ENCODE results near the gene PRKCE. TPM values are rescaled to one million over a fixed set of nuclear protein-coding genes. Genes with fewer than 3 reads are reported as not detected.

Gene PRKCE
- total and polyA plus RNA-seq, 2 donors (not counting 3 experiments of a cell fraction or from before 2014, with no cell fraction given), result 27.9 to 33.9 TPM

GRCh38 chr2:45919160-45919650 lies 267.7 kb downstream of the PRKCE start:
- FAIRE-seq, result peak; percentile 82

More at GRCh38 chr2:45919160-45919650, 267.7 kb downstream of the PRKCE start:
- Histone ChIP-seq H3K9ac (replicated peaks; ENCODE audit: extremely low read depth, insufficient read depth, low read length) (no peak overlapping the region), H3K36me3 (ENCODE audit: control insufficient read depth in 2 of 2, extremely low read depth in 1 of 2, insufficient read depth in 2 of 2, low read length in 2 of 2) (no peaks in the 10 kb centered on the region), H3K4me2 (ENCODE audit: insufficient read depth, low read length) (no peak overlapping the region), H3K9me3 (replicated peaks; ENCODE audit: control insufficient read depth, insufficient read depth, low read length) (no peaks in the 10 kb centered on the region), H3K9me1 (replicated peaks; ENCODE audit: control insufficient read depth, extremely low read depth, insufficient read depth, low read length) (no peaks in the 10 kb centered on the region), H3K4me3 (replicated peaks in 1 of 3; ENCODE audit: insufficient read depth in 1 of 3, low read depth in 1 of 3, low read length in 3 of 3) (no peak overlapping the region), H3K4me1 (ENCODE audit: control insufficient read depth, extremely low read depth, insufficient read depth, low read length) (peaks cover 5% of the 10 kb centered on the region), H3K79me2 (ENCODE audit: control insufficient read depth, insufficient read depth, low read length) (no peaks in the 10 kb centered on the region), H3K27me3 (ENCODE audit: control insufficient read depth in 2 of 2, insufficient read depth in 2 of 2, low read length in 2 of 2) (no peaks in the 10 kb centered on the region), H2AFZ (ENCODE audit: low read depth, low read length) (no peak overlapping the region), H3K27ac (ENCODE audit: insufficient read depth, low read depth, low read length) (no peak overlapping the region), H4K20me1 (replicated peaks; ENCODE audit: control insufficient read depth, extremely low read depth, insufficient read depth, low read length) (no peaks in the 10 kb centered on the region)
- BruUV-seq (replicated peaks), result no TSS peak
- intact Hi-C loops (cut with micrococcal nuclease) (no loop called here), dilution Hi-C loops (cut with MboI; ENCODE audit: extremely low pct_ligation_motif_present, low sequenced_read_pairs) (no loop called here)
- no peak for TF ChIP-seq POLR2AphosphoS5 (IDR thresholded peaks at IDR 0.05; ENCODE audit: insufficient read depth, low read depth, low read length)
- TF ChIP-seq GATA2 (IDR thresholded peaks at IDR 0.05; ENCODE audit: insufficient read depth, insufficient read length, low read depth, low read length), result no peak
- TF ChIP-seq POLR2A (IDR thresholded peaks at IDR 0.05; ENCODE audit: low read depth, low read length), result no peak
- no peak for TF ChIP-seq MYC (IDR thresholded peaks at IDR 0.05; ENCODE audit: low read depth, low read length)
- TF ChIP-seq FOS (IDR thresholded peaks at IDR 0.05; ENCODE audit: borderline replicate concordance, insufficient read depth, low read length), result no peak
- TF ChIP-seq JUN (IDR thresholded peaks at IDR 0.05; ENCODE audit: borderline replicate concordance, insufficient read depth, insufficient read length, low read depth), result no peak
- no peak for TF ChIP-seq EZH2 (IDR thresholded peaks at IDR 0.05; ENCODE audit: borderline replicate concordance, low read depth, low read length, severe bottlenecking)
- TF ChIP-seq CTCF (IDR thresholded peaks at IDR 0.05; ENCODE audit: extremely low read depth in 1 of 2, insufficient read depth in 1 of 2, low read depth in 1 of 2, low read length in 2 of 2), result no peak
- no peak for TF ChIP-seq MAX (IDR thresholded peaks at IDR 0.05; ENCODE audit: insufficient read depth, insufficient read length)
- ChIA-PET POLR2A (no interaction called here), CTCF (interaction anchor here (0.6 to 1.9 kb wide), 3 partner anchors 14 to 384 kb away, joined by 3 to 5 read pairs (median 4); no protein-coding TSS in a partner anchor)
- DNase-seq (ENCODE audit: low read depth, low spot score), result peak; percentile 68
